DOHH2 (cell line): Measurements from ENCODE around the gene CDK1.
"Not testable (repeated sequence)": the region's sequence is repeated elsewhere in the genome, so short reads cannot be mapped to it uniquely, and the experiment has no call there.

ENCODE experiments used
- H3F3A ChIP-seq: fragments of 200-600 bp; sonication (generic), shearing (Covaris generic); 2 replicates; pipeline ENCODE4 v1.6.0; 2016; ENCODE audit warnings: antibody characterized with exemption, mild to moderate bottlenecking; ENCODE audit not compliant: control insufficient read depth, insufficient read depth
- H3K27ac ChIP-seq: fragments of 200-600 bp; sonication (generic); 2 replicates; pipeline ENCODE4 v1.5.1; 2014; ENCODE audit warnings: low read depth, mild to moderate bottlenecking, low read length, moderate library complexity
- H3K27me3 ChIP-seq: fragments of 200-600 bp; sonication (generic); 2 replicates; pipeline ENCODE4 v1.6.1; 2014; ENCODE audit warnings: mild to moderate bottlenecking, low read length, mixed read lengths; ENCODE audit not compliant: control insufficient read depth
- H3K36me3 ChIP-seq: fragments of 200-600 bp; sonication (generic); 2 replicates; pipeline ENCODE4 v1.6.1; 2014; ENCODE audit warnings: mild to moderate bottlenecking, low read length, moderate library complexity, mixed read lengths; ENCODE audit not compliant: control insufficient read depth
- H3K4me1 ChIP-seq: fragments of 200-600 bp; sonication (generic); 2 replicates; pipeline ENCODE4 v1.6.1; 2014; ENCODE audit warnings: mild to moderate bottlenecking, low read length, mixed read lengths; ENCODE audit not compliant: control insufficient read depth
- H3K4me2 ChIP-seq: fragments of 200-600 bp; sonication (generic); 2 replicates; pipeline ENCODE4 v1.6.0; 2014; ENCODE audit warnings: mild to moderate bottlenecking, low read length, moderate library complexity
- H3K4me3 ChIP-seq: fragments of 200-600 bp; sonication (generic); 2 replicates; pipeline ENCODE4 v1.5.1; 2014; ENCODE audit warnings: mild to moderate bottlenecking, low read length, mixed read lengths
- H3K79me2 ChIP-seq: fragments of 200-600 bp; sonication (generic); 2 replicates; pipeline ENCODE4 v1.6.1; 2014; ENCODE audit warnings: mild to moderate bottlenecking, low read length, mixed read lengths; ENCODE audit not compliant: control insufficient read depth
- H3K9me2 ChIP-seq: fragments of 200-600 bp; sonication (generic); replicated peaks from 2 replicates; pipeline ENCODE4 v1.6.1; 2014; ENCODE audit warnings: mild to moderate bottlenecking, low read length, mixed read lengths; ENCODE audit not compliant: control insufficient read depth
- H3K9me3 ChIP-seq: fragments of 200-600 bp; sonication (generic); 2 replicates; pipeline ENCODE4 v1.6.1; 2014; ENCODE audit warnings: antibody characterized with exemption, low read length, mixed read lengths; ENCODE audit not compliant: control insufficient read depth, insufficient read depth
- H4K20me1 ChIP-seq: fragments of 200-600 bp; sonication (generic); 2 replicates; pipeline ENCODE4 v1.6.0; 2014; ENCODE audit warnings: low read depth, mild to moderate bottlenecking, antibody characterized with exemption, low read length, moderate library complexity; ENCODE audit not compliant: control insufficient read depth, insufficient read depth
- EZH2phosphoT487 ChIP-seq: fragments of 200-600 bp; sonication (generic); IDR thresholded peaks from 2 replicates; pipeline ENCODE4 v1.6.1; 2017; ENCODE audit warnings: borderline replicate concordance, mild to moderate bottlenecking, antibody characterized with exemption, low read length, moderate library complexity, mixed read lengths
- TF ChIP-seq, protein P1 (sequence below): fragments of 200-600 bp; sonication (generic); IDR thresholded peaks from one replicate; pipeline ENCODE4 v1.5.1; 2014; ENCODE audit warnings: antibody characterized with exemption, mild to moderate bottlenecking, low read depth, low read length; ENCODE audit not compliant: poor library complexity, severe bottlenecking

The CDK1 gene

DNA sequence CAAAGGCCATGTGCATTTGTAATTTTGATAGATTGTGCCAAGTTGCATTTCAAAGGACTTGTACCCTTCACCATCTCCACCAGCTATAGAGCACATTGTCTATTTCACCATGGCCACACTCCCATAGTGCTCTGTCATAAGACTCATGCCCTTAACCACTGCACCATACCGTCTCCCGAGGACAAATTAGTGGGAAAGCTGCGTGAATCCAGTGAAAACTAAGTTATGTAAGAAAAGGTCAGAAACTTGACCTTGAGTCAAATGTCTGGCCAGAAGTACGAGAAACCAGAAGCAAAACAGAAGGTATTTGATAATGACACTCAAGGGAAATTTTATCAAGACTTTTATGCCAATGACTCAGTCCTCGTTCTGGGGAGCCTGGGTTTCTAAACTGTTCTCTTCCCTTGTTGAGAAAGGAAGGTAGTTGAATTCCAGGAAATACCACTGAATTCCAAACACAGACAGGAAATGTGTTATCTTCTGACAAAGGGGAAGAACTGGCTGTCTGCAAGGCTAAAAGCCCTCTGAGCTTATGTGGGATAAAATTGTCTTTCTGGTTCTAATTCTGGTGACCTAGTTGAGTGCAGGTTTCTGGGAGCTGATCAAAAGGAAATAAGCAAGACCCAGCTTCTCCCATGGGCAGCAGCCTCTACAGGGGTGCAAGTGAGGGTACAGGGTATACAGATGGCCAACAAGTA lies 49.7 kb downstream of the CDK1 start:
- no peak overlapping the region for H3K4me2 ChIP-seq
- no peaks in the 10 kb centered on the region for H3K4me1 ChIP-seq
- H4K20me1 ChIP-seq: no peaks in the 10 kb centered on the region
- no peaks in the 10 kb centered on the region for H3K79me2 ChIP-seq
- H3K9me2 ChIP-seq: no peaks in the 10 kb centered on the region
- H3K36me3 ChIP-seq: no peaks in the 10 kb centered on the region
- H3F3A ChIP-seq: no peaks in the 10 kb centered on the region
- H3K27ac ChIP-seq: no peak overlapping the region
- H3K9me3 ChIP-seq: no peaks in the 10 kb centered on the region
- no peak overlapping the region for H3K4me3 ChIP-seq
- TF ChIP-seq, protein P1, sequence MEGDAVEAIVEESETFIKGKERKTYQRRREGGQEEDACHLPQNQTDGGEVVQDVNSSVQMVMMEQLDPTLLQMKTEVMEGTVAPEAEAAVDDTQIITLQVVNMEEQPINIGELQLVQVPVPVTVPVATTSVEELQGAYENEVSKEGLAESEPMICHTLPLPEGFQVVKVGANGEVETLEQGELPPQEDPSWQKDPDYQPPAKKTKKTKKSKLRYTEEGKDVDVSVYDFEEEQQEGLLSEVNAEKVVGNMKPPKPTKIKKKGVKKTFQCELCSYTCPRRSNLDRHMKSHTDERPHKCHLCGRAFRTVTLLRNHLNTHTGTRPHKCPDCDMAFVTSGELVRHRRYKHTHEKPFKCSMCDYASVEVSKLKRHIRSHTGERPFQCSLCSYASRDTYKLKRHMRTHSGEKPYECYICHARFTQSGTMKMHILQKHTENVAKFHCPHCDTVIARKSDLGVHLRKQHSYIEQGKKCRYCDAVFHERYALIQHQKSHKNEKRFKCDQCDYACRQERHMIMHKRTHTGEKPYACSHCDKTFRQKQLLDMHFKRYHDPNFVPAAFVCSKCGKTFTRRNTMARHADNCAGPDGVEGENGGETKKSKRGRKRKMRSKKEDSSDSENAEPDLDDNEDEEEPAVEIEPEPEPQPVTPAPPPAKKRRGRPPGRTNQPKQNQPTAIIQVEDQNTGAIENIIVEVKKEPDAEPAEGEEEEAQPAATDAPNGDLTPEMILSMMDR: no peak
- TF ChIP-seq EZH2phosphoT487: no peak
- no peaks in the 10 kb centered on the region for H3K27me3 ChIP-seq

DNA sequence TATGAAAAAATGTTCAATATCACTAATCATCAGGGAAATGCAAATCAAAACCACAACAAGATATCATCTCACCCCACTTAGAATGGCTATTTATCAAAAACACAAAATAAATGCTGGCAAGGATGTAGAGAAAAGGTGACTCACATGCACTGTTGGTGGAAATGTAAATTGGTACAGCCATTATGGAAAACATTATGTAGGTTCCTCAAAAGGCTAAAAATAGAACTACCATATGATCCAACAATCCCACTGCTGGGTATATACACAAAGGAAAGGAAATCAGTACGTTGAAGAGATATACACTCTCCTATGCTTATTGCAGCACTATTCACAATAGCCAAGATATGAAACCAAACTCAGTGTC lies 50.2 kb downstream of the CDK1 start:
- no peaks in the 10 kb centered on the region for H3F3A ChIP-seq
- no peaks in the 10 kb centered on the region for H3K79me2 ChIP-seq
- no peaks in the 10 kb centered on the region for H3K9me2 ChIP-seq
- no peak overlapping the region for H3K27ac ChIP-seq
- H3K27me3 ChIP-seq: no peaks in the 10 kb centered on the region
- no peak overlapping the region for H3K4me2 ChIP-seq
- H3K9me3 ChIP-seq: no peaks in the 10 kb centered on the region
- no peaks in the 10 kb centered on the region for H3K36me3 ChIP-seq
- no peaks in the 10 kb centered on the region for H4K20me1 ChIP-seq
- TF ChIP-seq EZH2phosphoT487: no peak
- TF ChIP-seq, protein P1: no peak
- no peaks in the 10 kb centered on the region for H3K4me1 ChIP-seq
- no peak overlapping the region for H3K4me3 ChIP-seq

DNA sequence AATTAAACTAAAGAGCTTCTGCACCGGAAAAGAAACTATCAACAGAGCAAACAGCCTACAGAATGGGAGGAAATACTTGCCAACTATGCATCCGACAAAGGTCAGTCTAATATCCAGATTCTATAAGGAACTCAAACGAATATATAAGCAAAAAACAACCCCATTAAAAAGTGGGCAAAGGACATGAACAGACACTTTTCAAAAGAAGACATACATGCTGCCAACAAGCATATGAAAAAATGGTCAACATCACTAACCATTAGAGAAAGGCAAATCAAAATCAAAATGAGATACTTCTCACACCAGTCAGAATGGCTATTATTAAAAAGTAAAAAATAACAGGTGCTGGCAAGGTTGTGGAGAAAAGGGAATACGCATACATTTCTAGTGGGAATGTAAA lies 53.9 kb downstream of the CDK1 start:
- not testable (repeated sequence) for H3K4me3 ChIP-seq, H3K27ac ChIP-seq, H4K20me1 ChIP-seq, H3K9me2 ChIP-seq, H3K79me2 ChIP-seq, H3K36me3 ChIP-seq, H3K27me3 ChIP-seq, H3F3A ChIP-seq, H3K4me1 ChIP-seq, H3K9me3 ChIP-seq, H3K4me2 ChIP-seq

DNA sequence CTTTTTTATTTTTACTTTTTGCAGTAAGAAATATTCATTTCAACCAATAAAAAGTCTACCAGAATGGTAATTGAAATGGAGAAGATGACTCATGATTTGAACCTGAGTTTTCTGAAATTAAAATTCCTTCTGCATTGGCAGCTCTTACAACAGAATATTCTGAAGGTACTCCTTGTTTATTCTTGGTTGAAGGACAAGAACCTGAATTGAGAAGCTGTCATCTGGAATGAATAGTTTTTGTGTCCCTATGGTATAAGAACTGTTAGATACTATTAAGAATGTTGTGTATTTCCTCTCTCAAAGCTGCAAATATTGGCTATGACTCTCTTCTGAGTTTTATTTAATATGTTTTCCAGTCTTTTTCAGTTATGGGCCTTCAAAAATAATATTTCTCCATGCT lies 56.1 kb downstream of the CDK1 start:
- Histone ChIP-seq H4K20me1 (no peaks in the 10 kb centered on the region), H3K4me3 (no peak overlapping the region), H3K36me3 (no peaks in the 10 kb centered on the region), H3K27me3 (no peaks in the 10 kb centered on the region), H3K9me2 (no peaks in the 10 kb centered on the region), H3F3A (no peaks in the 10 kb centered on the region), H3K27ac (no peak overlapping the region), H3K9me3 (no peaks in the 10 kb centered on the region), H3K4me1 (no peaks in the 10 kb centered on the region), H3K4me2 (no peak overlapping the region), H3K79me2 (no peaks in the 10 kb centered on the region)
- TF ChIP-seq, protein P1: no peak
- no peak for TF ChIP-seq EZH2phosphoT487
